GM15510 (cell line): Measurements from ENCODE around the gene MINK1.

Source experiments
- POLR2A ChIP-seq: IDR thresholded peaks from 3 replicates; pipeline ENCODE4 v1.6.1; 2011; ENCODE audit warnings: borderline replicate concordance; ENCODE audit not compliant: insufficient read length; ENCODE audit errors: extremely low read depth

Gene MINK1

DNA sequence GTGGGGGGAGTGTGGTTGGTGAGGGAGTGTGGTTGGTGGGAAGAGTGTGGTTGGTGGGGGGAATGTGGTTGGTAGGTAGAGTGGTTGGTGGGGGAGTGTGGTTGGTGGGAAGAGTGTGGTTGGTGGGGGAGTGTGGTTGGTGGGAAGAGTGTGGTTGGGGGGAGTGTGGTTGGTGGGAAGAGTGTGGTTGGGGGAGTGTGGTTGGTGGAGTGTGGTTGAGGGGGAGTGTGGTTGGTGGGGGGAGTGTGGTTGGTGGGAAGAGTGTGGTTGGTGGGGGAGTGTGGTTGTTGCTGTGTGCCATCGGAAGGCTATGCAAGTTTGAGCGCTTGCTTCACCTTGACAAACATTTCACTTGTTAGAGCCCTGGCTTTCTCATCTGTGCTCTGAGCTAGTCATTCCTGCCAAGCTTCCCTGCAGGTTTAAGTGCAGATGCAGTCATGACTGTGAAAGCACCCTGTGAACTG is 20.1 kb downstream of the MINK1 start:
- no peak for TF ChIP-seq POLR2A

DNA sequence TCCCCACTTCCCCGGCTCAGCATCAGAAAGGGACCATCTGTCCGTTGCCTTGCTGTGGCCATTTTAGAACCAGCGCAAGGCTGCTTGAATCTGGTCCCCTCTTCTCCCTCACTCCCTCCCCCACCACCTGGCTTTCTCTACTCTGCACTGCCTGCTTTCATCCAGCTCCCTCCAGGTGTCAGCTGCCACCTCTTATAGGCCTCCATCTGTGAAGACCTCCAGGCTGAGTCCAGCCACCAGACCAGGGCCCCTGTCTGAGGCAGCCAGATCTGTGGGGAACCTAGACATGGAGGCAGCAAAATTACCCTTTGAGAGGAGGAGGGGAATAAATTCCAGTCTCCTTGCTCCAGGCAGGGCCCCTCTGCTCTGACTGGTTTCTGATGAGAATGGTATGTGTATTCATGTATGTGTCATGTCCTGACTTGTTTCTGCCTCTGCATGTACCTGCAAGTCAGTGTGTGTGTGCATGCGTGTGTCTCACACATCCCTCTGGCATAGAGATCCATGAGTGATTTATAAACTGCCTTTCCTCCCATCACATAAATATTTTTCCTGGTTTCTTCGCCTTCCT is 21.1 kb downstream of the MINK1 start:
- no peak for TF ChIP-seq POLR2A

DNA sequence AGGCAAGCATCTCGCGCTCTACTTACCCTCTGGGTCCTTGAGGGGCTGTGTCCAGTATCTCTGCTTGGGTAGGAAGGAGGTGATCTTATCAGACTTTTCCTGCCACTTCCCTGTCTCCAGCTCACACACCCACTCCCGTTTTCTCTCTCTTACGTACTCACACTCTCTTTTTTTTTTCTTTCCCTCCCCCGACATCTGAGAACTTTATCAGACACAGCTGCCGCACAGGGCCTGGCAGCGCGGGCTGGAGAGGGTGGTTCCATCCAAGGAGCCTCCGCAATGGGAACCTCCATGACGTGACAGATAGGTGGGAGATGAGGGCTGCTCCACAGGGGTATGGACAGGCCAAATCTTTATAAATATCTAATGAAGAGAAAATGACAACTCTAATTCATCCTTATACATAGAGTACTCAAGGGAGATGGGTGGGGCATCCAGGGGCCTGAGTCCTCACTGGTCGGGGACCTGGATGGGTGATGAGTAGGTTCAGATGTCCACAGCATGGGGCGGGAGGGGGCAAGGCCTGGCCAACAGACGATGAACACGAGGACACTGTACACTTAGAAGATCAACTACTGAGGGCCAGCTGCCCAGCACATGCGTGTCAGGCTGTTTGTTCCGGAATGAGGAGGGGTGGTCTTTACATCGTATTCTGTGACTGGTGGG is 23.3 kb downstream of the MINK1 start:
- TF ChIP-seq POLR2A, result no peak

DNA sequence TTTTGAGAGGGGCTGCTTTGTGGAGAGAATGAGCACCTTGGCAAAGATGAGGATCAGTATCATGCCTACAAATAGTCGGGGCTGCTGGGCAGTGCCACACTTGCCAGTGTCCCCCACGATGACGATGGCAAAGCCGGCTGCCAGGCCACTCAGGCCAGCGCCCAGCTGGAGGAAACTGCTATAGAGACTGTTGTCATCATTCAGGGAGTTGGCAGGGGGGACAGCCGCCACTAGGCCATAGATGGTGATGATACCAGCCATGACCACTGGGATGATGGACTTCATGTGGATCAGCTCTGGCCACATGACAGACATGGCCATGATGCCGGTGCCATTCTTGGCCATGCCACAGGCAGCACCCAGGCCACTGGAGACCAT is 23.8 kb downstream of the MINK1 start:
- no peak for TF ChIP-seq POLR2A

DNA sequence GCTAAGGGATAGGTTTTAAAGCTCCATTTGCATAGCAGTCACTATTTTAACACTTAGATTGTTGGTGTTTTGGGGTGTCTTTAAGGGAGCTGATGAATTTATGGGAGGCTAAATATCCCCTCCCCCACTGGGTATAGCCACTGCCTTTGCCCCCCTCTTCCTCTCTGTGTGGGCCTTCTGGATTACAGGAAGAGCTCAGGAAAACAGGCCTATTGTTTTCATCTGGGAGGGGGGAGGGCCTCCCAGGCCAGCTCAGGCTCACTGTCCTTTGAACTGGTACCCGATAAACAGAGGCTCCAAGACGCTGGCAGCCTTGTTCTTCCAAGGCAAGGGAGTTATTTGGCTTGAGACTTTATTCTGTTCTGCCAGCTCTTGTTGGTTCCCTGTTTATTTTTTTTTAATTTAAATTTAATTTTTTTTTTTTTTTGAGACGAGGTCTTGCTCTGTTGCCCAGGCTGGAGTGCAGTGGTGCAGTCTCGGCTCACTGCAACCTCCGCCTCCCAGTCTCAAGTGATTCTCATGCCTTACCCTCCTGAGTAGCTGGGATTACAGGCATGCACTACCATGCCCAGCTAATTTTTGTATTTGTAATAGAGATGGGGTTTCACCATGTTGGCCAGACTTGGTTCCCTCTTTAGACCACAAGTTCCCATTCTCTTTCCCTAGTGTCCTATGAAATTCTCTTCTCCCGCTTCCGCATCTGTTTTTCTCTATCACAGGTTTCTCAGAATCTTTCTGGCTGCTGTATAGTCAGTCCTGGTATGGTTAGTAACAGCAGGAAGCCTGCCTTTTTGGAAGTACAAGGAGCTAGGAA is 25.1 kb downstream of the MINK1 start:
- no peak for TF ChIP-seq POLR2A

DNA sequence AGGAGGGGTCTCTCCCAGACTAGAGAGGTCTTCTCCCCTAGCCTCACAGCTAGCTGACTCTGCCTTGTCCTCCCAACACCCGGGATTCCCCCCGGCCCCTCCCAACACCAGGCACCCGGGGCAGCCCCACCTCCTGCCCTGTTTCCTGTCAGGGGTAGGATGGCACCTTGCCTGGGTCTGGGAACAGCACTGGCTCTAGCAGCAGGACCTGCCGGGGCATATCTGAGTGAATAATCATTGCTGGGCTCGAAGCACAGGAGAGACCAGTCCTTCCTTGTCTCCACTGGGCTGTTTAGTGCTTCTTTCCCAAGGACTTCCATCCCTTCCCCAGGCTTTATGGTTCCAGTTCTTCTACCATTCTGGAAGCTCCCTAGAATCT is 25.7 kb downstream of the MINK1 start:
- TF ChIP-seq POLR2A, result no peak

DNA sequence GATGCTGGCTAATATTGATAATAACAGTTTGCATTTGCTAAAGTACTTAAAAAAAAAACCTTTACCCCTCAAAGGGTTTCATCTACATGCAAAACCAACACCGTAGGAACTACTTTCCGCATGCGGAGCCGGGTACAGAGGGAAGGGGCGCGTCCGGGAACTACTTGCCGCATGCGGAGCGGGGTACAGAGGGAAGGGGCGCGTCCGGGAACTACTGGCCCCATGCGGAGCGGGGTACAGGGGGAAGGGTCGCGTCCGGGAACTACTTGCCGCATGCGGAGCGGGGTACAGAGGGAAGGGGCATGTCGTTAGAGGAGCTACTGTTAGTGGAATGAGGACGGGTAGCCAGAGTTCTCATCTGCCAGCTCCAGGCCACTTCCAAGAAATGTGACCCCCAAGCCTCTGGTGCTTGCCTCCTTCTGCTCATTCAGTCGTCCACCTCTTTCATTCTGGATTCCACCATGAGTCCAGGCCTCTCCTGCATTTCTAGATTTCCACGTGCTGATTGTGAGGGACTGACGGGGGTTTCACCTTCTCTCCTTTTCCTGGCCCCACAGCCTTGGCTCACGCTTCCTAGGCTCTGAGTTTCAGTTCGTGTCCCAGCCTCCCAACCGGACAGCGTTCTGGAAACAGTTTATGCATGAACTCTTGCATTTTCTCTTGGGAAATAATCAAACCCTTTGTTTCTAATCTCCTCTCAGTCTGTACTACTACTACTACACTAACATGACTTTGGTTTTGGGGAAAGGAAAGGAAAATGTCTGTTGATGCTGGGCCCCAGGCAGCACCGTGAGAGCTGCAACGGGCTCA is 26.9 kb downstream of the MINK1 start:
- TF ChIP-seq POLR2A, result no peak

DNA sequence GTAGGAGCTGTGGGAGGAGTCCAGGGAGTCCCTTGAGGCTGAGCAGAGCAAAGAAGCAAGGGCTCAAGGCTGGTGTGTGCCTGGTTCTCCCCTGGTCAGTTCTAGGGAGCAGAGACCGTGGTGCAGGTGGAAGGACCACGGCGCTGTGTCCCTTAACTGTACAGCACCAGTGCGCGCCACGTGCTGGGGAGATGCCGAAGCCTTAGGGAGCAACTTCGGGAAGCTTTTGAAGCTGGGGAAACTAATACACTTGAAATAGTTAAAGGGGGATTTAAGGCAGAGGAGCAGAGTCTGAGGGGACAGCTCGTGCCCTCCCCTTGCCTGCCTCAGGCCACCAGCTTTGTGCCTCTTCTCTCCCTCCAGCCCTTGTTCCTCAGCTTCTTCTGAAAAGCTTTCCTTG is 27.5 kb downstream of the MINK1 start:
- TF ChIP-seq POLR2A, result no peak

DNA sequence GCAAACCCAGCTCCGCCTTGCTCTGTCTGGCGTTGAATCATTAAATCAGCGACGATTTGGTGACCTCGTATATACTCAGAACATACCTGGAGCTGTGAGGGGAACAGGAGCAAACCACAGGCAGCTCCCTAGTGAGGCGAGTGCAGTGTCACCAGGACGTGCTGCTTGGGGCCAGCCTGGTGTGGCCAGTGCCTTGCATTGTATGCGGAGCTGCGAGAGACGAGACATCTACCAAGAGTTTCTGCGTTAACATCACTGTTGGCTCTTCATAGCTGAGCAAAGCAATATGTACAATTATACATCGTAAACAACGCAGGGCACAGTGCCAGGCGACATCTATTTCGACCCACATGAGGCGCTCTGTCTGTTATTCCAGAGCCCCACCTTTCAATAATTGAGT is 27.9 kb downstream of the MINK1 start:
- no peak for TF ChIP-seq POLR2A

DNA sequence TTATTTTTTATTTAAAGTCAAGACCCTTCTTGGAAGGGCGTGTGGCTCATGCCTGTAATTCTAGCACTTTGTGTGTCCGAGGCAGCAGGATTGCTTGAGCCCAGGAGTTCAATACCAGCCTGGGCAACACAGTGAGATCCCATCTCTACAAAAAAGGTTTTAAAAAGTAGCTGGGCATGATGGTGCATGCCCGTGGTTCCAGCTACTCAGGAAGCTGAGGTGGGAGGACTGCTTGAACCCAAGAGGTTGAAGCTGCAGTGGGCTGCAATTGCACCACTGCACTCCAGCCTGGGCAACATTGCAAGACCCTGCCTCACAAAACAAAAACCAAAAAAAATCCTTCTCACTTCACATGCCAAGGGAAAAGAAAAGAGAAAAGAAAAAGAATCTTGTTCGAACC is 29.6 kb downstream of the MINK1 start:
- no peak for TF ChIP-seq POLR2A

DNA sequence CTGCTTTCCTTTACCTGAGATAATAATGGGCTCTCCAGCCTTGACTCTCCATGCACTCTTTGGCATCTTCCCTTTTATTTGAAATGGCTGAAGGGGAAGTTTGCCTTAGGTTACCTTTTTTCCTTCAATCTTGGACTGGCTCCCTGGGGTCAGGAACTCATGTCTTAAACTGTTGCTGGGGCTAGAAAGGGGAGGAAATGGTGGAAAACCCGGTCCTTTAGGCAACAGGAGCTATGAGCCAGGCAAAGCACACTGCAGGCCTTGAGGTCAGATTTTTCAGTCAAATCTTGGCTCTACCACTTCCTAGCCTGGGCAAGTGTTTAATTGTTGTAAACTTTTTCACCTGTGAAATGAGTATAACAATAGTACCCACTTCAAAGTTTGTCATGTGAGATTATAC is 30.2 kb downstream of the MINK1 start:
- TF ChIP-seq POLR2A, result no peak

DNA sequence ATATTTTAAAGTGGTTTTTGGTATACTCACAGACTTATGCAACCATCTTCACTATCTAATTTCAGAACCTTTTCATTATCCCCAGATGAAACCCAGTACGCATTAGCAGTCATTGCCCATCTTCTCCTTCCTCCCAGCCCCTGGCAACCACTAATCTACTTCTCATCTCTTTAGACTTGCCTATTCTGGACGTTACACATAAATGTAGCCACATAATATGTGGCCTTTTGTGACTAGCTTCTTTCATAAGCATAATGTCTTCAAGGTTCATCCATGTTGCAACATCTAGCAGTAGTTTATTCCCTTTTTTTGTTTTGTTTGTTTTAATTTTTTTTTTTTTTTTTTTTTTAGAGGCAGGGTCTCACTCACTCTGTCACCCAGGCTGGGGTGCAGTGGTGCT is 37.7 kb downstream of the MINK1 start:
- no peak for TF ChIP-seq POLR2A

DNA sequence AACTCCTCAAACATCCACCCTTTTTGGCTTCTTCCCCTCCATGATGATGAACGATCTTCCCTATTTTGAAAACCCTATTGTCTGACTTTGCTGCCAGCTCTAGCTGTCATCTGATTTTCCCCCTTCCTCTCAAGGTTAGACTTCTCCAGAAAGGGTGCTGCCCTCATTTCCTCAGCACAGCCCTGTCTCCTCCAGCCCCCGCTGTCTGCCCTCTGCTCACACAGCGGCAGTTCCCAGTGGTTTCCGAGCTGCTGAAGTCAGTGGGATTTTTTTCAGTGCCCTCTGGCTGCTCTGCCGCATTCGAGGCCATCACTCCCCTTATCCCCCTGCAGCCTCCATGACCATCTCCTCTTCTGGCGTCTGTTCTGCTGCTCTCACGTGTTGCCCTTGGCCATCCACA is 39.6 kb downstream of the MINK1 start:
- no peak for TF ChIP-seq POLR2A

DNA sequence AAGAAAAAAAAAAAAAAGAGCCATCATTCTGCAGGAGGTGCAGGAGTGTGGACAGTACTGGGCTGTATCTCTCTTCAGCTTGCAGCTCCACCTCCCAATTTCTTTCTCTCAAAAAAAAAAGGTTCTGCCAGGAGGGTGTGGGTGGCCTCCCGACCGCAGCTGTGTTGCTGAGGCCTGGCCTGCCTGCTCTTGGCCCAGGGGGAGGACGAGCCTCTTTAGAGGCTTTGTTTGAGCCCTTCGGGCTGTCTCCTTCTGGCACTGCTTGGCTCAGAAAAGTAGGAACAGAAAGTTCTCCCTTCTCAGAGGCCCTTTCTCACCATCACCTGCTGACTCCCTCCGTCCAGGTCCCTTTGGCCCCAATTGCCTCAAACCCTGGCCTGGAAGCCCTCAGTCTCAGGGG is 43.9 kb downstream of the MINK1 start:
- TF ChIP-seq POLR2A, result no peak

DNA sequence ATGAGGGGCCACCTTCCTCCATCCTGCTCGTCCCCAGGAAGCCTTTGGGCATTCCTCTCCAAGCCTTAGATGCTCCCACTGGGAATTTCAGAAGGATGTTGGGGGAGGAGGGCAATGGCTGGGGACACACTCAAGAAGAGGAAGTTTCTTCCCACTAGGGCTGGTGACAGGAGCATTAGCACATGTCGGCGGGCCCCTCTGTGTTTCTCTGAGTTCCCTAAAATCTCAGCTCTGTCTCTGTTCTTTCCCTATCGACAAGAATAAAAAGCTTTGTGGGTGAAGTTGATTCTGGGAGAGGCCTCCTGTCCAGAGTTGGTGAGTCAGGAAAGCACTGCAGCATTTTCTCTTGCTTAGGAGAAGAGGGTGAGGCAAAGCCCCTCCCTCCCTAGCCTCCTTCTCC is 46.5 kb downstream of the MINK1 start:
- TF ChIP-seq POLR2A, result no peak
